ENCODE measurements around the gene BGN. TPM values are rescaled to one million over a fixed set of nuclear protein-coding genes. Genes with fewer than 3 reads are reported as not detected.

BGN gene
- total RNA-seq, 1 donor from 2014 or later, result not detected

GRCh38 chrX:153533091-153533490 is 38.3 kb downstream of the BGN start:
- intact Hi-C loops (cut with micrococcal nuclease), result no loop called here
- no peaks in the 10 kb centered on the region for H3K27me3 Mint-ChIP-seq (ENCODE audit: low read depth)
- no peak for DNase-seq (ENCODE audit: low spot score)
- no peak overlapping the region for H3K4me3 Mint-ChIP-seq (ENCODE audit: low read depth)
- no peaks in the 10 kb centered on the region for H3K4me1 Mint-ChIP-seq (ENCODE audit: low read depth)
- H3K36me3 Mint-ChIP-seq (ENCODE audit: low read depth), result no peaks in the 10 kb centered on the region
- no peaks in the 10 kb centered on the region for H3K9me3 Mint-ChIP-seq
- H3K27ac Mint-ChIP-seq, result no peak overlapping the region

DNA sequence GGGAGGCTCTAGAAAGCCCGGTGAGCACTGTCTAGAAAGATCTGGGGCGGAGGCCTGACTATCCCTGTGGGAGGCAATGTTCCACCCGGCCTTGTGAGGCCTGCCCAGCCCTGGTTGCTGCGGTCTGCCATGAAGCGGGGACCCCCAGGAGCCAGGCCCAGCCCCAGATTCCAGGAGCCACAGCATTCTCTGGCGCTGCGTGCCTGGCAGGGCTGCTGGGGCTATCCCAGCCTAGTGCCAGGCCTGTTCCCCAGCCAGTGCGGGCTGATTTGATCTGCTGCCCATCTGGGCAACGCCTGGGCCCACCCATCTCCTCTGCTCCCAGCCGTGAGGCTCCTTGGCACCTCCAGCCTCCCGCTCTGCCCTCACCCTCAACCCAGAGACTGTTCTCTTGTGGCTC is 42.3 kb downstream of the BGN start:
- no peaks in the 10 kb centered on the region for H3K36me3 Mint-ChIP-seq (ENCODE audit: low read depth)
- no peak overlapping the region for H3K27ac Mint-ChIP-seq
- no peaks in the 10 kb centered on the region for H3K27me3 Mint-ChIP-seq (ENCODE audit: low read depth)
- DNase-seq (ENCODE audit: low spot score), result no peak
- no peak overlapping the region for H3K4me3 Mint-ChIP-seq (ENCODE audit: low read depth)
- no peaks in the 10 kb centered on the region for H3K4me1 Mint-ChIP-seq (ENCODE audit: low read depth)
- intact Hi-C loops (cut with micrococcal nuclease), result no loop called here
- H3K9me3 Mint-ChIP-seq, result no peaks in the 10 kb centered on the region

- DNase-seq (ENCODE audit: low spot score), result no peak
- Mint-ChIP-seq H3K4me3 (ENCODE audit: low read depth) (no peak overlapping the region), H3K27me3 (ENCODE audit: low read depth) (no peaks in the 10 kb centered on the region), H3K36me3 (ENCODE audit: low read depth) (no peaks in the 10 kb centered on the region), H3K9me3 (no peaks in the 10 kb centered on the region), H3K4me1 (ENCODE audit: low read depth) (no peaks in the 10 kb centered on the region), H3K27ac (no peak overlapping the region)
- intact Hi-C loops (cut with micrococcal nuclease), result loop anchor here (2.0 kb wide), 1 partner anchor 131 kb away; no protein-coding TSS in a partner anchor
Measured at GRCh38 chrX:153537526-153538295, 42.9 kb downstream of the BGN start.

DNA sequence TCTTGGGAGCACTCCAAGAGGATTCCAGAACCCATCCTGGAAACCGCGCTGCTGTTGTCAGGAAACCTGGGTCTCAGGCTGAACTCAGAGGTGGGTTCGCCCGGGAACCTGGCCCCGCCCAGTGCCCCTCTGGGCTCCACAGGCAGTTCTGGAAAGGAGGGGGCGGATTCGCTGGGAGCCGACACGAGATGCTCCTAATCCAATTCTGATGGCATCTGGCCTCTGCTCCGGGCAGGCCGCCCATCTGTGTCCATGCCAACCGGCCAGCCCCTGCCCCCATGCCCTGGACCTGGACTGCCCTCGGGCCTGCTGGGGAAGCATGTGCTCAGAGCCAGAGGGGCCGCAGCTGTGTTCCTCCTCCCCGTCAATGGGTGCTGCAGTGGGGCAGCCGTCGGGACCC is 43.6 kb downstream of the BGN start:
- DNase-seq (ENCODE audit: low spot score), result no peak
- intact Hi-C loops (cut with micrococcal nuclease), result loop anchor here (2.0 kb wide), 1 partner anchor 130 kb away; no protein-coding TSS in a partner anchor
- no peak overlapping the region for H3K27ac Mint-ChIP-seq

GRCh38 chrX:153539171-153539978 is 44.6 kb downstream of the BGN start:
- Mint-ChIP-seq H3K4me1 (ENCODE audit: low read depth) (no peaks in the 10 kb centered on the region), H3K9me3 (no peaks in the 10 kb centered on the region), H3K4me3 (ENCODE audit: low read depth) (no peak overlapping the region), H3K36me3 (ENCODE audit: low read depth) (no peaks in the 10 kb centered on the region), H3K27me3 (ENCODE audit: low read depth) (no peaks in the 10 kb centered on the region), H3K27ac (no peak overlapping the region)
- peak; percentile 19 for DNase-seq (ENCODE audit: low spot score)
- intact Hi-C loops (cut with micrococcal nuclease), result loop anchor here (2.0 kb wide), 1 partner anchor 129 kb away; no protein-coding TSS in a partner anchor

More for the DNA sequence above, 43.6 kb downstream of the BGN start:
- no peak overlapping the region for H3K4me3 Mint-ChIP-seq (ENCODE audit: low read depth)
- no peaks in the 10 kb centered on the region for H3K4me1 Mint-ChIP-seq (ENCODE audit: low read depth)
- H3K27me3 Mint-ChIP-seq (ENCODE audit: low read depth), result no peaks in the 10 kb centered on the region
- H3K36me3 Mint-ChIP-seq (ENCODE audit: low read depth), result no peaks in the 10 kb centered on the region
- no peaks in the 10 kb centered on the region for H3K9me3 Mint-ChIP-seq

GRCh38 chrX:153539979-153540358 is 45.2 kb downstream of the BGN start:
- Mint-ChIP-seq H3K27ac (no peak overlapping the region), H3K4me3 (ENCODE audit: low read depth) (no peak overlapping the region), H3K27me3 (ENCODE audit: low read depth) (no peaks in the 10 kb centered on the region), H3K36me3 (ENCODE audit: low read depth) (no peaks in the 10 kb centered on the region), H3K4me1 (ENCODE audit: low read depth) (no peaks in the 10 kb centered on the region), H3K9me3 (no peaks in the 10 kb centered on the region)
- DNase-seq (ENCODE audit: low spot score), result no peak
- intact Hi-C loops (cut with micrococcal nuclease), result loop anchor here (2.0 kb wide), 1 partner anchor 129 kb away; no protein-coding TSS in a partner anchor

- intact Hi-C loops (cut with micrococcal nuclease), result no loop called here
- no peak for DNase-seq (ENCODE audit: low spot score)
- Mint-ChIP-seq H3K9me3 (no peaks in the 10 kb centered on the region), H3K36me3 (ENCODE audit: low read depth) (no peaks in the 10 kb centered on the region), H3K27ac (no peak overlapping the region), H3K4me1 (ENCODE audit: low read depth) (no peaks in the 10 kb centered on the region), H3K27me3 (ENCODE audit: low read depth) (no peaks in the 10 kb centered on the region), H3K4me3 (ENCODE audit: low read depth) (no peak overlapping the region)
Measured at GRCh38 chrX:153544727-153545126, 49.9 kb downstream of the BGN start.

GRCh38 chrX:153546386-153546785 is 51.6 kb downstream of the BGN start:
- intact Hi-C loops (cut with micrococcal nuclease), result no loop called here
- Mint-ChIP-seq H3K4me1 (ENCODE audit: low read depth) (no peaks in the 10 kb centered on the region), H3K4me3 (ENCODE audit: low read depth) (no peak overlapping the region), H3K27me3 (ENCODE audit: low read depth) (no peaks in the 10 kb centered on the region), H3K9me3 (no peaks in the 10 kb centered on the region), H3K27ac (no peak overlapping the region), H3K36me3 (ENCODE audit: low read depth) (no peaks in the 10 kb centered on the region)
- no peak for DNase-seq (ENCODE audit: low spot score)

GRCh38 chrX:153547195-153547594 is 52.4 kb downstream of the BGN start:
- intact Hi-C loops (cut with micrococcal nuclease), result no loop called here
- Mint-ChIP-seq H3K4me3 (ENCODE audit: low read depth) (no peak overlapping the region), H3K27ac (no peak overlapping the region)

GRCh38 chrX:153549231-153549630 is 54.5 kb downstream of the BGN start:
- Mint-ChIP-seq H3K27me3 (ENCODE audit: low read depth) (no peaks in the 10 kb centered on the region), H3K36me3 (ENCODE audit: low read depth) (no peaks in the 10 kb centered on the region), H3K9me3 (no peaks in the 10 kb centered on the region), H3K4me1 (ENCODE audit: low read depth) (no peaks in the 10 kb centered on the region), H3K27ac (no peak overlapping the region), H3K4me3 (ENCODE audit: low read depth) (no peak overlapping the region)
- intact Hi-C loops (cut with micrococcal nuclease), result no loop called here
- DNase-seq (ENCODE audit: low spot score), result no peak

More at GRCh38 chrX:153547195-153547594, 52.4 kb downstream of the BGN start:
- Mint-ChIP-seq H3K27me3 (ENCODE audit: low read depth) (no peaks in the 10 kb centered on the region), H3K9me3 (no peaks in the 10 kb centered on the region), H3K36me3 (ENCODE audit: low read depth) (no peaks in the 10 kb centered on the region), H3K4me1 (ENCODE audit: low read depth) (no peaks in the 10 kb centered on the region)
- no peak for DNase-seq (ENCODE audit: low spot score)

- H3K36me3 Mint-ChIP-seq (ENCODE audit: low read depth), result no peaks in the 10 kb centered on the region
- H3K27me3 Mint-ChIP-seq (ENCODE audit: low read depth), result no peaks in the 10 kb centered on the region
- H3K9me3 Mint-ChIP-seq, result no peaks in the 10 kb centered on the region
- no peaks in the 10 kb centered on the region for H3K4me1 Mint-ChIP-seq (ENCODE audit: low read depth)
- no peak overlapping the region for H3K4me3 Mint-ChIP-seq (ENCODE audit: low read depth)
- intact Hi-C loops (cut with micrococcal nuclease), result no loop called here
- no peak overlapping the region for H3K27ac Mint-ChIP-seq
- no peak for DNase-seq (ENCODE audit: low spot score)
Measured at GRCh38 chrX:153549807-153550206, 55.0 kb downstream of the BGN start.

GRCh38 chrX:153551135-153551534 is 56.4 kb downstream of the BGN start:
- no peaks in the 10 kb centered on the region for H3K9me3 Mint-ChIP-seq
- H3K4me1 Mint-ChIP-seq (ENCODE audit: low read depth), result no peaks in the 10 kb centered on the region
- H3K36me3 Mint-ChIP-seq (ENCODE audit: low read depth), result no peaks in the 10 kb centered on the region
- H3K27me3 Mint-ChIP-seq (ENCODE audit: low read depth), result no peaks in the 10 kb centered on the region
- intact Hi-C loops (cut with micrococcal nuclease), result no loop called here
- H3K4me3 Mint-ChIP-seq (ENCODE audit: low read depth), result no peak overlapping the region
- DNase-seq (ENCODE audit: low spot score), result no peak
- no peak overlapping the region for H3K27ac Mint-ChIP-seq

Measured in activated T-helper 2 cell treated with anti-CD3 and anti-CD28 coated beads, Interferon-gamma antibody, Interleukin-2, Interleukin-4, amounts not matched to agents 10 μg/mL and 5 μg/mL and 100 μg/mL, durations not matched to agents 14 hours and 24 hours and 36 hours (primary cell).